PC-3 (cell line): ENCODE results near the gene RHOJ. TPM values are rescaled to one million over a fixed set of nuclear protein-coding genes. Genes with fewer than 3 reads are reported as not detected.

Experiments used
- total RNA-seq: library from RNA; depleted of rRNA; stranded (reverse); fragments of >200 nt; gene quantifications from 2 replicates; pipeline ENCODE4 v1.2.3, GENCODE V29; 2014; rRNA removed

The RHOJ gene
- total RNA-seq, 1 experiment from 2014 or later = not detected

Other genes starting within 250 kb of the RHOJ start
- not detected in 2 replicates for gene KCNH5, start 159.0 kb upstream of the RHOJ start, total RNA-seq
- gene GPHB5, start 114.5 kb downstream of the RHOJ start, total RNA-seq = not detected in 2 replicates